Transverse colon (tissue), 4 donors: ENCODE measurements around the gene MTRF1L.

Source experiments
- EP300 ChIP-seq: sonication (generic); formaldehyde crosslinking; IDR thresholded peaks from one replicate; pipeline ENCODE4 v1.6.1; 2017; ENCODE audit warnings: antibody characterized with exemption, low read depth
- POLR2A ChIP-seq: fragments of 450-650 bp; IDR thresholded peaks from one replicate; pipeline ENCODE4 v1.6.1; 2016; ENCODE audit warnings: antibody characterized with exemption, mild to moderate bottlenecking, moderate library complexity
- POLR2AphosphoS5 ChIP-seq, 3 donors: sonication (generic); formaldehyde crosslinking; IDR thresholded peaks; one replicate each; pipeline ENCODE4 v1.6.1; 2016; ENCODE audit warnings: antibody characterized with exemption in 3 of 3
- TF ChIP-seq, protein P1 (sequence below), 5 experiments: fragments of 200-600 bp in 3 of 5; fragments of 450-650 bp in 2 of 5; sonication (generic) in 3 of 5; IDR thresholded peaks; 1 replicate in 2 of 5; 2 replicates in 3 of 5; pipeline ENCODE4 v1.5.1; 2016 to 2017; ENCODE audit warnings: antibody characterized with exemption in 5 of 5, inconsistent platforms in 3 of 5, mild to moderate bottlenecking in 2 of 5, moderate library complexity in 1 of 5

DNA sequence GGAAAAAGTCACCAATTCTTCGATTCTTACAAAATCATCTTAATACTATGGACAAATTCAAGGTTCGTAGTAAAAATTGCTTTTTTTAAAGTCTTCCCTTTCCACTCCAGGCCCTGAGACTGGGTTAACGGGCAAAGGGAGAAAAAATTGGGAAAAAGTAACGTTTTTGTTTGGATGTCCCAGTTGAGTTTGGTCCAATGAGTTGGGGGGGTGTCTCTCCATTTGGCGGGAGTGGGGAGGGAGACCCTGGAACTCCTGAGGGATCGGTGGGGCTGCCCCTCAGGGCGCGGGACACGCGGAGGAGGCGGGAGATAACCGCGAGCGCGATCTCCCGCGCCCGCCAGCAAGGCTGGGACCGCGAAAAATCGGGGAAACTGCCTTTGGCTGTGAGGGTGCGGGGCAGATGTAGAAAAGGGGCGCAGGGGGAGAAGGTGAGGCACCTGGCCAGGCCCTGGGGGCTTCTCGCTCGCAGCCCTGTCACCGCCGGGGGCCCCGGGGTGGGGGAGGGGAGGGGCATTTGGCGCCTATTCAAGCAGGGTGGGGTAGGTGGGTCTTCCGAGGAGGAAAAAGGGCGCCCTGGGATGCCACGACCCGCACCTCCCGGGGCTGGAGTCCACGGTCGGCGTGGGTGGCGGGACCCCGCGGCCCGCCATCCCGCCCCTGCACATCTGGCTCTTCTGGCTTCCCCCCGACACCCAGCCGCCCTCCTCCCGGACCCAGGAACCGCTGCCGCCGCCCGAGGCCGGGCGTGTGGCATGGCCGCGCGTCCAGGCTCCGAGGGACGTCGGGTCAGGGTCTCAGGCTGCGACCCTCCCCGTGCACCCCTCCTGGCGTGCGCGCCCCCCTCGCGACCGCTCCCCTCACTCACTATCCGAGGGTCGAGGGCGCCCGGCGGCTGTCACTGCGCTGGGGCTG lies 20.3 kb downstream of the MTRF1L start:
- TF ChIP-seq, protein P1, sequence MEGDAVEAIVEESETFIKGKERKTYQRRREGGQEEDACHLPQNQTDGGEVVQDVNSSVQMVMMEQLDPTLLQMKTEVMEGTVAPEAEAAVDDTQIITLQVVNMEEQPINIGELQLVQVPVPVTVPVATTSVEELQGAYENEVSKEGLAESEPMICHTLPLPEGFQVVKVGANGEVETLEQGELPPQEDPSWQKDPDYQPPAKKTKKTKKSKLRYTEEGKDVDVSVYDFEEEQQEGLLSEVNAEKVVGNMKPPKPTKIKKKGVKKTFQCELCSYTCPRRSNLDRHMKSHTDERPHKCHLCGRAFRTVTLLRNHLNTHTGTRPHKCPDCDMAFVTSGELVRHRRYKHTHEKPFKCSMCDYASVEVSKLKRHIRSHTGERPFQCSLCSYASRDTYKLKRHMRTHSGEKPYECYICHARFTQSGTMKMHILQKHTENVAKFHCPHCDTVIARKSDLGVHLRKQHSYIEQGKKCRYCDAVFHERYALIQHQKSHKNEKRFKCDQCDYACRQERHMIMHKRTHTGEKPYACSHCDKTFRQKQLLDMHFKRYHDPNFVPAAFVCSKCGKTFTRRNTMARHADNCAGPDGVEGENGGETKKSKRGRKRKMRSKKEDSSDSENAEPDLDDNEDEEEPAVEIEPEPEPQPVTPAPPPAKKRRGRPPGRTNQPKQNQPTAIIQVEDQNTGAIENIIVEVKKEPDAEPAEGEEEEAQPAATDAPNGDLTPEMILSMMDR (IDR thresholded peaks at IDR 0.05), result no peak
- TF ChIP-seq POLR2A (no peak), POLR2AphosphoS5 (IDR thresholded peaks at IDR 0.05) (no peak), EP300 (no peak)
